Adrenal gland (tissue), 12 donors: ENCODE measurements around the gene HES3. TPM values are rescaled to one million over a fixed set of nuclear protein-coding genes. Genes with fewer than 3 reads are reported as not detected.

ENCODE experiments used
- DNase-seq, 7 donors: peaks; one replicate each; pipeline ENCODE4 v3.0.0-alpha.2; 2019 to 2020
- H3K27ac ChIP-seq, 5 donors: fragments of 200-600 bp; sonication (generic) in 4 of 5; 1 replicate in 3 of 5; 2 replicates in 2 of 5; pipeline versions ENCODE4 v1.5.1 to v1.8.0; 2016 to 2020; ENCODE audit warnings: mild to moderate bottlenecking in 1 of 5
- H3K27me3 ChIP-seq: fragments of 200-600 bp; 2 replicates; pipeline ENCODE4 v1.8.0; 2021
- H3K36me3 ChIP-seq, 2 donors: fragments of 200-600 bp; replicated peaks in 1 of 2; 1 replicate in 1 of 2; 2 replicates in 1 of 2; pipeline versions ENCODE4 v1.5.1 to v1.8.0; 2018 to 2022
- H3K4me1 ChIP-seq, 2 donors: fragments of 200-600 bp; replicated peaks in 1 of 2; 1 replicate in 1 of 2; 2 replicates in 1 of 2; pipeline versions ENCODE4 v1.5.1 to v1.8.0; 2018 to 2021
- H3K4me3 ChIP-seq, 4 donors: fragments of 200-600 bp; sonication (generic) in 3 of 4; one replicate each; pipeline ENCODE4 v1.5.1; 2016 to 2018
- H3K9me3 ChIP-seq, 3 donors: fragments of 200-600 bp; sonication (generic) in 1 of 3; replicated peaks in 1 of 3; 1 replicate in 2 of 3; 2 replicates in 1 of 3; pipeline versions ENCODE4 v1.5.1 to v1.8.0; 2016 to 2021
- POLR2A ChIP-seq, 2 donors: fragments of 450-650 bp; IDR thresholded peaks; one replicate each; pipeline ENCODE4 v1.6.1; 2017; ENCODE audit warnings: antibody characterized with exemption in 2 of 2, mild to moderate bottlenecking in 2 of 2, moderate library complexity in 1 of 2
- WGBS, 4 donors: extraction: QIAGEN DNeasy Blood & Tissue Kit in 2 of 4; methylation state at CpG; one replicate each; pipeline versions ENCODE4 v1.1.5 to v1.1.7; 2013 to 2017; 5-methylcytosine and 5-hydroxymethylcytosine counted together
- intact Hi-C, 2 donors: fragments of 100-400 bp; cut with DNase I; formaldehyde crosslinking; loops; one replicate each; pipeline versions ENCODE4 v1.14.1 to v1.15.0; 2022 to 2023
- polyA plus RNA-seq, 3 donors: library from polyadenylated mRNA; stranded (reverse); fragments of 200-250 nt in 2 of 3; fragments of 350-450 nt in 1 of 3; fragmentation: Illumina TruSeq in 1 of 3; extraction: RNeasy Lipid Tissue Mini Kit (QIAGEN cat#74804) in 1 of 3; gene quantifications; one replicate each; pipeline ENCODE4 v1.2.3, GENCODE V29; 2013 to 2014
- total RNA-seq, 9 donors: library from RNA; depleted of rRNA in 4 of 9; stranded (reverse); fragments of >200 nt in 4 of 9; fragments of 120-200 nt in 1 of 9; fragmentation: NEBNext Ultra II Directional in 1 of 9; extraction: Animal tissue kit (Norgen Biotek cat#: 25700) in 1 of 9; gene quantifications; one replicate each; pipeline versions ENCODE4 v1.1.0 to v1.2.4, GENCODE V29; 2013 to 2023
- TF ChIP-seq, protein P1 (sequence below), 6 experiments: fragments of 450-650 bp in 4 of 6; fragments of 200-600 bp in 2 of 6; sonication (generic) in 1 of 6; IDR thresholded peaks; 1 replicate in 5 of 6; 2 replicates in 1 of 6; pipeline versions ENCODE4 v1.5.1 to v1.8.0; 2016 to 2021; ENCODE audit warnings: antibody characterized with exemption in 6 of 6, mild to moderate bottlenecking in 2 of 6, moderate library complexity in 1 of 6
- donor health status: healthy with polysubstance abuse.
- donor health status: Bipolar disorder and iron deficiency.
- donor health status: DM: yes; HTN: yes; CAD: no.
- donor health status: DM: no; HTN: no; CAD: no.
- donor health status: DM: no; HTN: no; CAD: no.
- donor health status: DM: yes; HTN: yes; CAD: no.

HES3 gene
- total and polyA plus RNA-seq, 12 donors: not detected

DNA sequence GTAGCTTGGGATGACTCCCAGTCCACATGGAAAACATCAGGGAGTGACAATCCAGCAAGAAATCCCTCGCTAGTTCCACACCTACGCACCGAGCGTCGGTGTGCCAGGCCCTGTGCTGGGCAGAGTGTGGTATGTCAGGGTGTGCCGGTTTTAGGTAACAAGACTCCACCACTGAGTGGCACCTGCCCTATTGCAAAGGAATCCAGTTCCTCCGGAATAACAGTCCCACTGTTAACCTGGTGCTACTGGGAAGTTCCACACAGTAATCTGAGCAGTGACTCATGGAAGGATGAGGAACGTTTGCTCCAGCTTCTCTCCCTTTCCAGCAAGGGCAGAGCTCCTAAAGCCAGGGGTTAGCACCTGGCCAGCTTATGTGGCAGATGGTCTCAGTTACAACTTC, 23.7 kb upstream of the HES3 start:
- Histone ChIP-seq H3K9me3 (no peaks in the 10 kb centered on the region), H3K36me3 (peaks cover 0 to 21% of the 10 kb centered on the region in 2 donors), H3K27me3 (no peaks in the 10 kb centered on the region), H3K4me3 (no peak overlapping the region), H3K4me1 (peaks cover 6 to 18% of the 10 kb centered on the region in 2 donors), H3K27ac (no peak overlapping the region)
- intact Hi-C loops: no loop called here
- no peak for TF ChIP-seq POLR2A (IDR thresholded peaks at IDR 0.05)
- TF ChIP-seq, protein P1, sequence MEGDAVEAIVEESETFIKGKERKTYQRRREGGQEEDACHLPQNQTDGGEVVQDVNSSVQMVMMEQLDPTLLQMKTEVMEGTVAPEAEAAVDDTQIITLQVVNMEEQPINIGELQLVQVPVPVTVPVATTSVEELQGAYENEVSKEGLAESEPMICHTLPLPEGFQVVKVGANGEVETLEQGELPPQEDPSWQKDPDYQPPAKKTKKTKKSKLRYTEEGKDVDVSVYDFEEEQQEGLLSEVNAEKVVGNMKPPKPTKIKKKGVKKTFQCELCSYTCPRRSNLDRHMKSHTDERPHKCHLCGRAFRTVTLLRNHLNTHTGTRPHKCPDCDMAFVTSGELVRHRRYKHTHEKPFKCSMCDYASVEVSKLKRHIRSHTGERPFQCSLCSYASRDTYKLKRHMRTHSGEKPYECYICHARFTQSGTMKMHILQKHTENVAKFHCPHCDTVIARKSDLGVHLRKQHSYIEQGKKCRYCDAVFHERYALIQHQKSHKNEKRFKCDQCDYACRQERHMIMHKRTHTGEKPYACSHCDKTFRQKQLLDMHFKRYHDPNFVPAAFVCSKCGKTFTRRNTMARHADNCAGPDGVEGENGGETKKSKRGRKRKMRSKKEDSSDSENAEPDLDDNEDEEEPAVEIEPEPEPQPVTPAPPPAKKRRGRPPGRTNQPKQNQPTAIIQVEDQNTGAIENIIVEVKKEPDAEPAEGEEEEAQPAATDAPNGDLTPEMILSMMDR (IDR thresholded peaks at IDR 0.05): no peak
- WGBS, 4 donors: 85 to 94% (median 90%) methylated on average over 7 to 8 of the region's 8 CpGs
- no peak for DNase-seq

DNA sequence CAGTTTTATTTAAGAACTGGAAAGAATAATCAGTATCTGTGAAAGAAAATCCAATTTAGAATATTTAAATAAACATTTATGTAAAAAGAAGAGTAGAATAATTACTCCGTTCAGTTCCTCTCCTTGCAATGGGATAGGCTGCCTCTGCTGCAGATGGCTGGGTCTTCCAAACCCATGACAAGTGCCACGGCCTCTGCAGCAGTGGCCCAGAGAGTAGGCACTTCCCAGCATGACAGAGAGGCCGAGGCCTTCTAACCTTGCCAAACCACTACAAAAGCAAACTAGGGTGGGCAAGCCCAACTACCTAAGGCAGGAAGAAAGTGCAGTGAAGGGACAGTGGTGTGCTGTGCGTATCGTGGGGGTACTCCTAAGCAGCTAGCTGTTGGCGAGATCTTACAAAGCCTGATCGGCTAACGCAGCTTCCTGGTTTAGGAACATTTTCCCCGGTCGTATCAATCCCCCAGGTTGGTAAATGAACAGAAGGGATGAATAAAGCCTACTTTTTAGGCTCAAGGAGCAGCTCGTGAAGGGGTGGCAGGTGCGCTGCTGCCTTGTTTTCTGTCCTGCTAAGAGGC, 22.7 kb upstream of the HES3 start:
- no peak overlapping the region for H3K27ac ChIP-seq
- TF ChIP-seq, protein P1 (IDR thresholded peaks at IDR 0.05): no peak
- TF ChIP-seq POLR2A (IDR thresholded peaks at IDR 0.05): no peak
- intact Hi-C loops: no loop called here
- no peaks in the 10 kb centered on the region for H3K27me3 ChIP-seq
- 94 to 96% (median 96%) methylated on average over 12 of the region's 12 CpGs for WGBS, 4 donors
- DNase-seq: no peak
- H3K4me3 ChIP-seq: no peak overlapping the region
- H3K9me3 ChIP-seq: no peaks in the 10 kb centered on the region
- peaks cover 0 to 30% of the 10 kb centered on the region in 2 donors for H3K36me3 ChIP-seq
- H3K4me1 ChIP-seq: peaks cover 6 to 19% of the 10 kb centered on the region in 2 donors

DNA sequence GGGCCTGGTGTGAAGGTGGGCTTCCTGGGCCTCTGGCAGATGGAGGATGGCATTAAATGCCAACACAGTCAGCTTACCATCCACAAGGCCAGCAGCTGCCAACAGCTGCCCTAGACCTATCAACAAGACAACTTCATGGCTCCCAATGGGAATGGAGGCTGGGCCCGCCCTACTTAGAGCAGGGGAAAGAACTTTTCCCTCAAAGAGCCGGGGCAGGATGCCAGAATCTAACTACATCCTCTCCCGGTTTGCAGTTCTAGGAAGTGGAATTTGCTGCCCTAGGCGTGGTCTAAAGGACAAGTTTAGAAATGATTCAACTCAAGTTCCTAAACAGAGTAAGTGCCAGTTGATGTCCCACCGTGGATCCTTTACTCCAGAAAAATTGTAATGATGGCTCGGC, 21.3 kb upstream of the HES3 start:
- intact Hi-C loops: no loop called here
- peak overlapping the region in 1 of 5 donors; percentile 51 for H3K27ac ChIP-seq
- DNase-seq: peak in 4 of 7 donors; percentile 44 to 59 (median 56)

DNA sequence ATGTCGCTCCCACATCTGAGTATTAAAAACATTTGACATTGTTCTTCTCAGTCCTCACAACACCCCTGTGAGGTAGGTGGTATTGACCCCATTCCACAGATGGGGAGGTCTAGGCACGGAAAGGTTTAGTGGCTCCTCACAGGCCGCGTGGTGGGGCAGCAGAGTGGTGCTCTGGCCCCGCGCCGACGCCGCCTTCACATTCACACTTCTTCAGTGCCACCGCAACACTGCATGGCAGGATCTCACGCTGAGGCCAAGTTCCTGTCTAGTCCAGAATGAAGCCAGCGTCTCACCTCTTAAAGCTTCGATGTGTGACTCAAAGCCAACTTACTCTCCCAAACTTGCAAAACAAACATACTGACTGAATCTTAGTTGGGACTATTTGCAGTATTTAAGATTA, 20.4 kb upstream of the HES3 start:
- H3K27ac ChIP-seq: peak overlapping the region in 1 of 5 donors; percentile 51
- no peaks in the 10 kb centered on the region for H3K9me3 ChIP-seq
- TF ChIP-seq POLR2A (IDR thresholded peaks at IDR 0.05): no peak
- TF ChIP-seq, protein P1 (IDR thresholded peaks at IDR 0.05): no peak
- H3K4me3 ChIP-seq: no peak overlapping the region
- H3K4me1 ChIP-seq: peaks cover 6 to 19% of the 10 kb centered on the region in 2 donors
- no peaks in the 10 kb centered on the region for H3K27me3 ChIP-seq
- intact Hi-C loops: no loop called here
- H3K36me3 ChIP-seq: peaks cover 0 to 48% of the 10 kb centered on the region in 2 donors
- WGBS, 4 donors: 95 to 97% (median 97%) methylated on average over 13 of the region's 13 CpGs
- DNase-seq: no peak

More for the DNA sequence above, 21.3 kb upstream of the HES3 start:
- Histone ChIP-seq H3K36me3 (peaks cover 0 to 42% of the 10 kb centered on the region in 2 donors), H3K9me3 (no peaks in the 10 kb centered on the region), H3K4me1 (peaks cover 6 to 19% of the 10 kb centered on the region in 2 donors), H3K27me3 (no peaks in the 10 kb centered on the region), H3K4me3 (no peak overlapping the region)
- WGBS, 4 donors: 54 to 71% (median 64%) methylated on average over 6 of the region's 6 CpGs
- TF ChIP-seq, protein P1 (IDR thresholded peaks at IDR 0.05): no peak
- no peak for TF ChIP-seq POLR2A (IDR thresholded peaks at IDR 0.05)
